ENCODE results near the gene SEZ6.

GRCh38 chr17:28937044-28937729 is 68.6 kb downstream of the SEZ6 start:
- no peak for TF ChIP-seq CTCF (IDR thresholded peaks at IDR 0.05)
- TF ChIP-seq POLR2A (IDR thresholded peaks at IDR 0.05): no peak
